KMS-11 (cell line): ENCODE data around the gene FBXO11.

Source experiments
- H2AFZ ChIP-seq: fragments of 200-600 bp; sonication (generic); 2 replicates; pipeline ENCODE4 v1.6.1; 2016; ENCODE audit warnings: antibody characterized with exemption, mixed run types, low read depth
- H3K27ac ChIP-seq: fragments of 200-600 bp; sonication (generic); 2 replicates; pipeline ENCODE4 v1.6.1; 2016; ENCODE audit warnings: mild to moderate bottlenecking, mixed run types
- H3K27me3 ChIP-seq: fragments of 200-600 bp; sonication (generic); 2 replicates; pipeline ENCODE4 v1.6.1; 2017; ENCODE audit warnings: mild to moderate bottlenecking, low read depth, mixed run types, moderate library complexity; ENCODE audit not compliant: insufficient read depth
- H3K36me3 ChIP-seq: fragments of 200-600 bp; sonication (generic); 2 replicates; pipeline ENCODE4 v1.6.1; 2017; ENCODE audit warnings: mild to moderate bottlenecking, mixed run types; ENCODE audit not compliant: insufficient read depth
- H3K4me1 ChIP-seq: fragments of 200-600 bp; sonication (generic); 2 replicates; pipeline ENCODE4 v1.6.1; 2016; ENCODE audit warnings: mild to moderate bottlenecking, low read depth, mixed run types; ENCODE audit not compliant: poor library complexity, severe bottlenecking
- H3K4me2 ChIP-seq: fragments of 200-600 bp; sonication (generic); 2 replicates; pipeline ENCODE4 v1.7.0; 2016; ENCODE audit warnings: mild to moderate bottlenecking, mixed run types
- H3K4me3 ChIP-seq: fragments of 200-600 bp; sonication (generic); IDR thresholded peaks from 2 replicates; pipeline ENCODE4 v1.6.1; 2017; ENCODE audit warnings: low read depth, low read length, mixed read lengths; ENCODE audit not compliant: insufficient read depth
- H3K79me2 ChIP-seq: fragments of 200-600 bp; sonication (generic); 2 replicates; pipeline ENCODE4 v1.6.1; 2016; ENCODE audit warnings: low read depth, mixed run types; ENCODE audit not compliant: insufficient read depth
- H3K9ac ChIP-seq: fragments of 200-600 bp; sonication (generic); 2 replicates; pipeline ENCODE4 v1.6.1; 2016; ENCODE audit warnings: mild to moderate bottlenecking, mixed run types
- H4K20me1 ChIP-seq: fragments of 200-600 bp; sonication (generic); 2 replicates; pipeline ENCODE4 v1.6.1; 2016; ENCODE audit warnings: mild to moderate bottlenecking, mixed run types; ENCODE audit not compliant: insufficient read depth
- CTCF ChIP-seq: fragments of 200-600 bp; sonication (generic); conservative IDR thresholded peaks from 2 replicates; pipeline ENCODE4 v1.6.1; 2017; ENCODE audit warnings: low read depth, mild to moderate bottlenecking, antibody characterized with exemption, low read length, moderate library complexity, mixed read lengths

FBXO11 gene

GRCh38 chr2:47774567-47774966, 131.7 kb downstream of the FBXO11 start:
- H3K4me3 ChIP-seq, result no peak overlapping the region
- peaks cover 5% of the 10 kb centered on the region for H3K4me1 ChIP-seq
- no peak for TF ChIP-seq CTCF
- no peak overlapping the region for H3K9ac ChIP-seq
- no peaks in the 10 kb centered on the region for H3K36me3 ChIP-seq
- no peaks in the 10 kb centered on the region for H3K27me3 ChIP-seq
- H3K27ac ChIP-seq, result no peak overlapping the region
- no peak overlapping the region for H3K4me2 ChIP-seq
- H2AFZ ChIP-seq, result no peak overlapping the region
- no peaks in the 10 kb centered on the region for H4K20me1 ChIP-seq
- H3K79me2 ChIP-seq, result no peaks in the 10 kb centered on the region

- Histone ChIP-seq H3K27ac (no peak overlapping the region), H3K4me1 (peaks cover 13% of the 10 kb centered on the region), H4K20me1 (no peaks in the 10 kb centered on the region), H3K79me2 (no peaks in the 10 kb centered on the region), H3K4me3 (no peak overlapping the region), H3K36me3 (no peaks in the 10 kb centered on the region), H3K4me2 (no peak overlapping the region), H2AFZ (no peak overlapping the region), H3K9ac (no peak overlapping the region), H3K27me3 (no peaks in the 10 kb centered on the region)
- no peak for TF ChIP-seq CTCF
Measured at GRCh38 chr2:47772343-47772742, 134.0 kb downstream of the FBXO11 start.

- H3K9ac ChIP-seq, result no peak overlapping the region
Measured at GRCh38 chr2:47771211-47771610, 135.1 kb downstream of the FBXO11 start.

GRCh38 chr2:47769318-47769717, 137.0 kb downstream of the FBXO11 start:
- H3K79me2 ChIP-seq, result no peaks in the 10 kb centered on the region
- H3K36me3 ChIP-seq, result no peaks in the 10 kb centered on the region
- H4K20me1 ChIP-seq, result no peaks in the 10 kb centered on the region
- no peak overlapping the region for H3K4me3 ChIP-seq
- no peak overlapping the region for H3K4me2 ChIP-seq
- H3K4me1 ChIP-seq, result peaks cover 15% of the 10 kb centered on the region
- no peak for TF ChIP-seq CTCF
- H2AFZ ChIP-seq, result no peak overlapping the region
- no peak overlapping the region for H3K27ac ChIP-seq
- H3K9ac ChIP-seq, result no peak overlapping the region
- no peaks in the 10 kb centered on the region for H3K27me3 ChIP-seq

More at GRCh38 chr2:47771211-47771610, 135.1 kb downstream of the FBXO11 start:
- Histone ChIP-seq H3K27me3 (no peaks in the 10 kb centered on the region), H3K4me3 (no peak overlapping the region), H3K4me2 (no peak overlapping the region), H3K4me1 (peaks cover 15% of the 10 kb centered on the region), H3K27ac (no peak overlapping the region), H4K20me1 (no peaks in the 10 kb centered on the region), H3K36me3 (no peaks in the 10 kb centered on the region), H3K79me2 (no peaks in the 10 kb centered on the region), H2AFZ (peak overlapping the region; percentile 48)
- no peak for TF ChIP-seq CTCF
